ENCODE results near the gene LSM14B. TPM values are rescaled to one million over a fixed set of nuclear protein-coding genes. Genes with fewer than 3 reads are reported as not detected.
A peak's percentile ranks its signal among the peaks of the same experiment; 100 is the strongest.

The LSM14B gene
- total RNA-seq, 1 donor from 2014 or later: 81.1 TPM

- peak overlapping the region; percentile 43 for H3K27ac Mint-ChIP-seq
- no peak for DNase-seq (ENCODE audit: low spot score, unreplicated experiment)
- no peak for TF ChIP-seq CTCF (IDR thresholded peaks at IDR 0.05; ENCODE audit: unreplicated experiment)
- no peaks in the 10 kb centered on the region for H3K27me3 Mint-ChIP-seq
- no peak overlapping the region for H3K4me3 Mint-ChIP-seq (ENCODE audit: low read depth)
- peaks cover 27% of the 10 kb centered on the region for H3K36me3 Mint-ChIP-seq (ENCODE audit: insufficient read depth)
- H3K9me3 Mint-ChIP-seq (ENCODE audit: low read depth): no peaks in the 10 kb centered on the region
- no peaks in the 10 kb centered on the region for H3K4me1 Mint-ChIP-seq (ENCODE audit: low read depth)
These were observed 9.5 kb downstream of the LSM14B start for GRCh38 chr20:62131560-62132320.

- H3K9me3 Mint-ChIP-seq (ENCODE audit: low read depth): no peaks in the 10 kb centered on the region
- peaks cover 28% of the 10 kb centered on the region for H3K36me3 Mint-ChIP-seq (ENCODE audit: insufficient read depth)
- no peak for TF ChIP-seq CTCF (IDR thresholded peaks at IDR 0.05; ENCODE audit: unreplicated experiment)
- H3K4me1 Mint-ChIP-seq (ENCODE audit: low read depth): no peaks in the 10 kb centered on the region
- no peaks in the 10 kb centered on the region for H3K27me3 Mint-ChIP-seq
- H3K27ac Mint-ChIP-seq: peak overlapping the region; percentile 51
- DNase-seq (ENCODE audit: low spot score, unreplicated experiment): no peak
- no peak overlapping the region for H3K4me3 Mint-ChIP-seq (ENCODE audit: low read depth)
These were observed 10.1 kb downstream of the LSM14B start for GRCh38 chr20:62132421-62132820.

- Mint-ChIP-seq H3K4me3 (ENCODE audit: low read depth) (no peak overlapping the region), H3K27ac (peak overlapping the region; percentile 10), H3K4me1 (ENCODE audit: low read depth) (no peaks in the 10 kb centered on the region), H3K36me3 (ENCODE audit: insufficient read depth) (peaks cover 30% of the 10 kb centered on the region), H3K9me3 (ENCODE audit: low read depth) (no peaks in the 10 kb centered on the region), H3K27me3 (no peaks in the 10 kb centered on the region)
- DNase-seq (ENCODE audit: low spot score, unreplicated experiment): no peak
- no peak for TF ChIP-seq CTCF (IDR thresholded peaks at IDR 0.05; ENCODE audit: unreplicated experiment)
These were observed 11.0 kb downstream of the LSM14B start for GRCh38 chr20:62133051-62133845.

GRCh38 chr20:62133864-62134263 is 11.6 kb downstream of the LSM14B start:
- no peak for DNase-seq (ENCODE audit: low spot score, unreplicated experiment)
- Mint-ChIP-seq H3K36me3 (ENCODE audit: insufficient read depth) (peaks cover 31% of the 10 kb centered on the region), H3K27ac (no peak overlapping the region), H3K4me3 (ENCODE audit: low read depth) (no peak overlapping the region), H3K4me1 (ENCODE audit: low read depth) (no peaks in the 10 kb centered on the region), H3K9me3 (ENCODE audit: low read depth) (no peaks in the 10 kb centered on the region), H3K27me3 (no peaks in the 10 kb centered on the region)
- TF ChIP-seq CTCF (IDR thresholded peaks at IDR 0.05; ENCODE audit: unreplicated experiment): no peak

- Mint-ChIP-seq H3K27me3 (no peaks in the 10 kb centered on the region), H3K4me3 (ENCODE audit: low read depth) (no peak overlapping the region), H3K9me3 (ENCODE audit: low read depth) (no peaks in the 10 kb centered on the region), H3K36me3 (ENCODE audit: insufficient read depth) (peaks cover 33% of the 10 kb centered on the region), H3K4me1 (ENCODE audit: low read depth) (no peaks in the 10 kb centered on the region), H3K27ac (no peak overlapping the region)
- no peak for DNase-seq (ENCODE audit: low spot score, unreplicated experiment)
- TF ChIP-seq CTCF (IDR thresholded peaks at IDR 0.05; ENCODE audit: unreplicated experiment): no peak
These were observed 12.5 kb downstream of the LSM14B start for GRCh38 chr20:62134735-62135231.
